ENCODE results near the gene TIMM8A.

The TIMM8A gene

GRCh38 chrX:101360390-101360789, 11.8 kb upstream of the TIMM8A start:
- no peak for ATAC-seq
- TF ChIP-seq OSR1 (CRISPR knock-in tag; IDR thresholded peaks at IDR 0.05) = no peak
- TF ChIP-seq BACH2 (CRISPR knock-in tag; IDR thresholded peaks at IDR 0.05; ENCODE audit: borderline replicate concordance) = no peak
- TF ChIP-seq TOX (CRISPR knock-in tag; IDR thresholded peaks at IDR 0.05; ENCODE audit: borderline replicate concordance) = no peak
- no peak for TF ChIP-seq TCF4 (CRISPR knock-in tag; IDR thresholded peaks at IDR 0.05; ENCODE audit: borderline replicate concordance)
- TF ChIP-seq ISL1 (CRISPR knock-in tag; IDR thresholded peaks at IDR 0.05) = no peak
- no peak for TF ChIP-seq RARB (CRISPR knock-in tag; IDR thresholded peaks at IDR 0.05)
- no peak for TF ChIP-seq GLIS3 (CRISPR knock-in tag; IDR thresholded peaks at IDR 0.05)
- no peak for TF ChIP-seq ZFP30 (CRISPR knock-in tag; IDR thresholded peaks at IDR 0.05)

GRCh38 chrX:101359966-101360365, 11.4 kb upstream of the TIMM8A start:
- no peak for ATAC-seq
- TF ChIP-seq TOX (CRISPR knock-in tag; IDR thresholded peaks at IDR 0.05; ENCODE audit: borderline replicate concordance) (no peak), OSR1 (CRISPR knock-in tag; IDR thresholded peaks at IDR 0.05) (no peak), ZNF8 (CRISPR knock-in tag; IDR thresholded peaks at IDR 0.05) (no peak), POU6F1 (CRISPR knock-in tag; IDR thresholded peaks at IDR 0.05; ENCODE audit: borderline replicate concordance, low read depth) (no peak), ZC3H10 (CRISPR knock-in tag; IDR thresholded peaks at IDR 0.05) (no peak), ESRRG (CRISPR knock-in tag; IDR thresholded peaks at IDR 0.05) (no peak), PPARA (CRISPR knock-in tag; IDR thresholded peaks at IDR 0.05; ENCODE audit: borderline replicate concordance) (no peak), ZFP30 (CRISPR knock-in tag; IDR thresholded peaks at IDR 0.05) (no peak), ARNTL (CRISPR knock-in tag; IDR thresholded peaks at IDR 0.05; ENCODE audit: borderline replicate concordance, low read depth) (no peak), ZFP3 (CRISPR knock-in tag; IDR thresholded peaks at IDR 0.05) (no peak), SNAI2 (CRISPR knock-in tag; IDR thresholded peaks at IDR 0.05) (no peak), CSRNP3 (CRISPR knock-in tag; IDR thresholded peaks at IDR 0.05) (no peak), TSHZ2 (CRISPR knock-in tag; IDR thresholded peaks at IDR 0.05) (no peak), CSDC2 (CRISPR knock-in tag; IDR thresholded peaks at IDR 0.05) (no peak), ISL1 (CRISPR knock-in tag; IDR thresholded peaks at IDR 0.05) (no peak), BACH2 (CRISPR knock-in tag; IDR thresholded peaks at IDR 0.05; ENCODE audit: borderline replicate concordance) (no peak), CREB5 (CRISPR knock-in tag; IDR thresholded peaks at IDR 0.05; ENCODE audit: low read depth) (no peak), ZNF565 (CRISPR knock-in tag; conservative IDR thresholded peaks at IDR 0.05; ENCODE audit: low read depth) (no peak)
- TF ChIP-seq, protein P1, sequence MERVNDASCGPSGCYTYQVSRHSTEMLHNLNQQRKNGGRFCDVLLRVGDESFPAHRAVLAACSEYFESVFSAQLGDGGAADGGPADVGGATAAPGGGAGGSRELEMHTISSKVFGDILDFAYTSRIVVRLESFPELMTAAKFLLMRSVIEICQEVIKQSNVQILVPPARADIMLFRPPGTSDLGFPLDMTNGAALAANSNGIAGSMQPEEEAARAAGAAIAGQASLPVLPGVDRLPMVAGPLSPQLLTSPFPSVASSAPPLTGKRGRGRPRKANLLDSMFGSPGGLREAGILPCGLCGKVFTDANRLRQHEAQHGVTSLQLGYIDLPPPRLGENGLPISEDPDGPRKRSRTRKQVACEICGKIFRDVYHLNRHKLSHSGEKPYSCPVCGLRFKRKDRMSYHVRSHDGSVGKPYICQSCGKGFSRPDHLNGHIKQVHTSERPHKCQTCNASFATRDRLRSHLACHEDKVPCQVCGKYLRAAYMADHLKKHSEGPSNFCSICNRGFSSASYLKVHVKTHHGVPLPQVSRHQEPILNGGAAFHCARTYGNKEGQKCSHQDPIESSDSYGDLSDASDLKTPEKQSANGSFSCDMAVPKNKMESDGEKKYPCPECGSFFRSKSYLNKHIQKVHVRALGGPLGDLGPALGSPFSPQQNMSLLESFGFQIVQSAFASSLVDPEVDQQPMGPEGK (CRISPR knock-in tag; IDR thresholded peaks at IDR 0.05; ENCODE audit: borderline replicate concordance) = no peak
